HepG2 (cell line): ENCODE results near the gene MTRFR. TPM values are rescaled to one million over a fixed set of nuclear protein-coding genes. Genes with fewer than 3 reads are reported as not detected.
A peak's percentile ranks its signal among the peaks of the same experiment; 100 is the strongest.

ENCODE experiments used
- CEBPG ChIP-seq: IDR thresholded peaks from 2 replicates; pipeline ENCODE4 v1.6.1; 2016
- EHMT2 ChIP-seq: fragments of 200-600 bp; sonication (generic); IDR thresholded peaks from 2 replicates; pipeline ENCODE4 v1.7.0; 2017; ENCODE audit warnings: antibody characterized with exemption, low read depth, low read length, borderline replicate concordance
- FOSL1 ChIP-seq: sonication (generic); formaldehyde crosslinking; IDR thresholded peaks from 2 replicates; pipeline ENCODE4 v1.9.0; 2021; ENCODE audit warnings: missing genetic modification reagents, borderline replicate concordance
- FOXK2 ChIP-seq: fragments of 450-650 bp; IDR thresholded peaks from 2 replicates; pipeline ENCODE4 v1.6.1; 2016
- GFI1 ChIP-seq: sonication (generic); formaldehyde crosslinking; IDR thresholded peaks from 2 replicates; pipeline ENCODE4 v1.5.0; 2020; ENCODE audit warnings: missing genetic modification reagents, mild to moderate bottlenecking, borderline replicate concordance
- HDAC1 ChIP-seq: sonication (generic); formaldehyde crosslinking; IDR thresholded peaks from 2 replicates; pipeline ENCODE4 v1.5.1; 2020; ENCODE audit warnings: mild to moderate bottlenecking, missing genetic modification reagents
- HNRNPK ChIP-seq: fragments of 200-400 bp; formaldehyde crosslinking; IDR thresholded peaks from 2 replicates; pipeline ENCODE4 v1.6.1; 2018; ENCODE audit warnings: low read length, low read depth, moderate library complexity, mild to moderate bottlenecking; ENCODE audit not compliant: poor library complexity, severe bottlenecking
- KDM5A ChIP-seq: fragments of 200-600 bp; sonication (generic); IDR thresholded peaks from 2 replicates; pipeline ENCODE4 v1.7.0; 2018; ENCODE audit warnings: antibody characterized with exemption, mild to moderate bottlenecking, low read length, borderline replicate concordance
- KLF16 ChIP-seq, 2 experiments: sonication (generic) in 1 of 2; formaldehyde crosslinking in 1 of 2; IDR thresholded peaks; 2 replicates each; pipeline versions ENCODE4 v1.6.1 to v1.8.0; 2016 to 2023; ENCODE audit warnings: missing genetic modification reagents in 2 of 2, missing compliant biosample characterization in 1 of 2
- KLF9 ChIP-seq: IDR thresholded peaks from 2 replicates; pipeline ENCODE4 v1.6.1; 2016; ENCODE audit warnings: low read depth
- NR1H2 ChIP-seq: sonication (generic); formaldehyde crosslinking; IDR thresholded peaks from 2 replicates; pipeline ENCODE4 v1.8.1; 2022; ENCODE audit warnings: low read depth, missing genetic modification reagents, borderline replicate concordance
- ZBTB33 ChIP-seq: sonication (generic); formaldehyde crosslinking; IDR thresholded peaks from 2 replicates; pipeline ENCODE4 v1.4.0; 2020; ENCODE audit warnings: missing genetic modification reagents
- ZBTB44 ChIP-seq: sonication (generic); formaldehyde crosslinking; IDR thresholded peaks from 2 replicates; pipeline ENCODE4 v1.4.0; 2020; ENCODE audit warnings: missing genetic modification reagents
- ZFP37 ChIP-seq: sonication (generic); formaldehyde crosslinking; IDR thresholded peaks from 2 replicates; pipeline ENCODE4 v1.4.0; 2020; ENCODE audit warnings: missing genetic modification reagents, borderline replicate concordance
- ZFP41 ChIP-seq: sonication (generic); formaldehyde crosslinking; IDR thresholded peaks from 2 replicates; pipeline ENCODE4 v1.4.0; 2020; ENCODE audit warnings: mild to moderate bottlenecking, missing genetic modification reagents, borderline replicate concordance
- ZIK1 ChIP-seq: sonication (generic); formaldehyde crosslinking; IDR thresholded peaks from 2 replicates; pipeline ENCODE4 v1.5.0; 2020; ENCODE audit warnings: mild to moderate bottlenecking, low read depth, missing genetic modification reagents, borderline replicate concordance
- ZNF101 ChIP-seq: sonication (generic); formaldehyde crosslinking; IDR thresholded peaks from 2 replicates; pipeline ENCODE4 v1.4.0; 2020; ENCODE audit warnings: mild to moderate bottlenecking, low read depth, missing genetic modification reagents, borderline replicate concordance
- ZNF138 ChIP-seq: sonication (generic); formaldehyde crosslinking; IDR thresholded peaks from 2 replicates; pipeline ENCODE4 v1.5.0; 2020; ENCODE audit warnings: mild to moderate bottlenecking, low read depth, missing genetic modification reagents
- ZNF382 ChIP-seq: sonication (generic); formaldehyde crosslinking; IDR thresholded peaks from 2 replicates; pipeline ENCODE4 v1.5.0; 2020; ENCODE audit warnings: missing genetic modification reagents, mild to moderate bottlenecking, borderline replicate concordance
- ZNF501 ChIP-seq: sonication (generic); formaldehyde crosslinking; IDR thresholded peaks from 2 replicates; pipeline ENCODE4 v1.5.1; 2020; ENCODE audit warnings: mild to moderate bottlenecking, moderate library complexity, missing genetic modification reagents
- ZNF609 ChIP-seq: sonication (generic); formaldehyde crosslinking; IDR thresholded peaks from 2 replicates; pipeline ENCODE4 v1.4.0; 2020; ENCODE audit warnings: mild to moderate bottlenecking, missing genetic modification reagents, borderline replicate concordance
- polyA plus RNA-seq, 8 experiments: library from polyadenylated mRNA; depleted of rRNA in 3 of 8; stranded (reverse) in 7 of 8; unstranded in 1 of 8; fragments of >200 nt; fragmentation: Illumina TruSeq in 4 of 8; extraction: Trizol in 4 of 8; gene quantifications; 2 replicates each; pipeline versions ENCODE4 v1.2.1 to v1.2.3, GENCODE V29; 2011 to 2016; ENCODE audit warnings: low read depth in 4 of 8, missing spikeins in 1 of 8, mixed read lengths in 1 of 8; ENCODE audit not compliant: insufficient read depth in 1 of 8
- total RNA-seq, 5 experiments: library from RNA; depleted of rRNA; stranded (reverse); fragments of >200 nt; fragmentation: Illumina TruSeq; extraction: Trizol; gene quantifications; 2 replicates each; pipeline ENCODE4 v1.2.3, GENCODE V29; 2016; ENCODE audit warnings: low read depth in 1 of 5

MTRFR gene
- total and polyA plus RNA-seq, 2 of the 13 experiments (the other 11 are each of a cell fraction or from before 2014, with no cell fraction given) = 7.1 to 9.9 TPM

GRCh38 chr12:123233505-123234308 is 471 bp downstream of the MTRFR start (continued):
- no peak for TF ChIP-seq ZFP41 (CRISPR knock-in tag)
- TF ChIP-seq NR1H2 (CRISPR knock-in tag) = no peak
- TF ChIP-seq ZFP37 (CRISPR knock-in tag) = no peak
- TF ChIP-seq HDAC1 (CRISPR knock-in tag) = no peak
- TF ChIP-seq ZIK1 (CRISPR knock-in tag) = no peak
- TF ChIP-seq CEBPG = no peak
- no peak for TF ChIP-seq HNRNPK
- no peak for TF ChIP-seq KLF9
- no peak for TF ChIP-seq FOSL1 (CRISPR knock-in tag)
- no peak for TF ChIP-seq KLF16 (CRISPR knock-in tag; IDR thresholded peaks at IDR 0.05)
- no peak for TF ChIP-seq ZBTB44 (CRISPR knock-in tag)
- 0 out of 2 replicates have a peak, but pooled peaks have one; percentile 42 for TF ChIP-seq GFI1 (CRISPR knock-in tag)
- no peak for TF ChIP-seq ZNF382 (CRISPR knock-in tag)
- no peak for TF ChIP-seq ZBTB33 (CRISPR knock-in tag)
- TF ChIP-seq ZNF501 (CRISPR knock-in tag) = no peak
- peak; percentile 79; the same call in 1 of the 2 replicates for TF ChIP-seq KDM5A
- TF ChIP-seq ZNF138 (CRISPR knock-in tag) = peak; percentile 80
- no peak for TF ChIP-seq ZNF609 (CRISPR knock-in tag)
- TF ChIP-seq EHMT2 = no peak
- no peak for TF ChIP-seq ZNF101 (CRISPR knock-in tag)
- TF ChIP-seq FOXK2 = no peak
